DOHH2 (cell line): Measurements from ENCODE around the gene SNTN.

Experiments used
- H3F3A ChIP-seq: fragments of 200-600 bp; sonication (generic), shearing (Covaris generic); 2 replicates; pipeline ENCODE4 v1.6.0; 2016; ENCODE audit warnings: antibody characterized with exemption, mild to moderate bottlenecking; ENCODE audit not compliant: control insufficient read depth, insufficient read depth
- H3K27ac ChIP-seq: fragments of 200-600 bp; sonication (generic); 2 replicates; pipeline ENCODE4 v1.5.1; 2014; ENCODE audit warnings: low read depth, mild to moderate bottlenecking, low read length, moderate library complexity
- H3K27me3 ChIP-seq: fragments of 200-600 bp; sonication (generic); 2 replicates; pipeline ENCODE4 v1.6.1; 2014; ENCODE audit warnings: mild to moderate bottlenecking, low read length, mixed read lengths; ENCODE audit not compliant: control insufficient read depth
- H3K36me3 ChIP-seq: fragments of 200-600 bp; sonication (generic); 2 replicates; pipeline ENCODE4 v1.6.1; 2014; ENCODE audit warnings: mild to moderate bottlenecking, low read length, moderate library complexity, mixed read lengths; ENCODE audit not compliant: control insufficient read depth
- H3K4me1 ChIP-seq: fragments of 200-600 bp; sonication (generic); 2 replicates; pipeline ENCODE4 v1.6.1; 2014; ENCODE audit warnings: mild to moderate bottlenecking, low read length, mixed read lengths; ENCODE audit not compliant: control insufficient read depth
- H3K4me2 ChIP-seq: fragments of 200-600 bp; sonication (generic); 2 replicates; pipeline ENCODE4 v1.6.0; 2014; ENCODE audit warnings: mild to moderate bottlenecking, low read length, moderate library complexity
- H3K4me3 ChIP-seq: fragments of 200-600 bp; sonication (generic); 2 replicates; pipeline ENCODE4 v1.5.1; 2014; ENCODE audit warnings: mild to moderate bottlenecking, low read length, mixed read lengths
- H3K79me2 ChIP-seq: fragments of 200-600 bp; sonication (generic); 2 replicates; pipeline ENCODE4 v1.6.1; 2014; ENCODE audit warnings: mild to moderate bottlenecking, low read length, mixed read lengths; ENCODE audit not compliant: control insufficient read depth
- H3K9me2 ChIP-seq: fragments of 200-600 bp; sonication (generic); replicated peaks from 2 replicates; pipeline ENCODE4 v1.6.1; 2014; ENCODE audit warnings: mild to moderate bottlenecking, low read length, mixed read lengths; ENCODE audit not compliant: control insufficient read depth
- H3K9me3 ChIP-seq: fragments of 200-600 bp; sonication (generic); 2 replicates; pipeline ENCODE4 v1.6.1; 2014; ENCODE audit warnings: antibody characterized with exemption, low read length, mixed read lengths; ENCODE audit not compliant: control insufficient read depth, insufficient read depth
- H4K20me1 ChIP-seq: fragments of 200-600 bp; sonication (generic); 2 replicates; pipeline ENCODE4 v1.6.0; 2014; ENCODE audit warnings: low read depth, mild to moderate bottlenecking, antibody characterized with exemption, low read length, moderate library complexity; ENCODE audit not compliant: control insufficient read depth, insufficient read depth
- CTCF ChIP-seq: fragments of 200-600 bp; sonication (generic); IDR thresholded peaks from one replicate; pipeline ENCODE4 v1.5.1; 2014; ENCODE audit warnings: antibody characterized with exemption, mild to moderate bottlenecking, low read depth, low read length; ENCODE audit not compliant: poor library complexity, severe bottlenecking
- EZH2phosphoT487 ChIP-seq: fragments of 200-600 bp; sonication (generic); IDR thresholded peaks from 2 replicates; pipeline ENCODE4 v1.6.1; 2017; ENCODE audit warnings: borderline replicate concordance, mild to moderate bottlenecking, antibody characterized with exemption, low read length, moderate library complexity, mixed read lengths

SNTN gene

GRCh38 chr3:63709576-63709975 lies 57.1 kb downstream of the SNTN start:
- Histone ChIP-seq H3K79me2 (no peaks in the 10 kb centered on the region), H3K4me2 (no peak overlapping the region), H3K36me3 (no peaks in the 10 kb centered on the region), H3K27me3 (no peaks in the 10 kb centered on the region), H3F3A (no peaks in the 10 kb centered on the region), H3K9me2 (no peaks in the 10 kb centered on the region), H3K27ac (no peak overlapping the region), H4K20me1 (no peaks in the 10 kb centered on the region), H3K9me3 (no peaks in the 10 kb centered on the region), H3K4me1 (no peaks in the 10 kb centered on the region), H3K4me3 (no peak overlapping the region)
- TF ChIP-seq EZH2phosphoT487 (no peak), CTCF (no peak)
